HL-60 (cell line): ENCODE data around the gene TBX2.

Experiments used
- DNase-seq, 2 experiments: peaks; one replicate each; pipeline ENCODE4 v3.0.0-alpha.2; 2010 to 2020; ENCODE audit warnings: low read depth in 1 of 2, low spot score in 1 of 2
- H3K27ac ChIP-seq: fragments of 250-450 bp; sonication (Bioruptor Pico); replicated peaks from 2 replicates; pipeline ENCODE4 v1.5.1; 2020; ENCODE audit warnings: mild to moderate bottlenecking, moderate library complexity
- H3K27me3 ChIP-seq: fragments of 250-450 bp; sonication (Bioruptor Pico); 2 replicates; pipeline ENCODE4 v1.5.1; 2021; ENCODE audit warnings: mild to moderate bottlenecking, moderate library complexity; ENCODE audit not compliant: insufficient read depth, poor library complexity, severe bottlenecking
- H3K4me3 ChIP-seq: replicated peaks from 2 replicates; pipeline ENCODE4 v1.5.1; 2011; ENCODE audit warnings: mild to moderate bottlenecking, control low read depth, low read length; ENCODE audit not compliant: insufficient read depth
- CTCF ChIP-seq: IDR thresholded peaks from one replicate; pipeline ENCODE4 v1.5.1; 2011; ENCODE audit warnings: low read length, control low read depth, inconsistent platforms; ENCODE audit not compliant: insufficient read depth
- GABPA ChIP-seq: IDR thresholded peaks from 2 replicates; pipeline ENCODE4 v1.6.1; 2012; ENCODE audit warnings: low read depth
- POLR2AphosphoS5 ChIP-seq: IDR thresholded peaks from 2 replicates; pipeline ENCODE4 v1.6.1; 2012; ENCODE audit warnings: low read depth
- REST ChIP-seq: IDR thresholded peaks from 2 replicates; pipeline ENCODE4 v1.6.1; 2012; ENCODE audit warnings: low read depth; ENCODE audit not compliant: insufficient replicate concordance
- SPI1 ChIP-seq: IDR thresholded peaks from 2 replicates; pipeline ENCODE4 v1.6.1; 2012; ENCODE audit warnings: low read depth, mild to moderate bottlenecking, borderline replicate concordance

TBX2 gene

DNA sequence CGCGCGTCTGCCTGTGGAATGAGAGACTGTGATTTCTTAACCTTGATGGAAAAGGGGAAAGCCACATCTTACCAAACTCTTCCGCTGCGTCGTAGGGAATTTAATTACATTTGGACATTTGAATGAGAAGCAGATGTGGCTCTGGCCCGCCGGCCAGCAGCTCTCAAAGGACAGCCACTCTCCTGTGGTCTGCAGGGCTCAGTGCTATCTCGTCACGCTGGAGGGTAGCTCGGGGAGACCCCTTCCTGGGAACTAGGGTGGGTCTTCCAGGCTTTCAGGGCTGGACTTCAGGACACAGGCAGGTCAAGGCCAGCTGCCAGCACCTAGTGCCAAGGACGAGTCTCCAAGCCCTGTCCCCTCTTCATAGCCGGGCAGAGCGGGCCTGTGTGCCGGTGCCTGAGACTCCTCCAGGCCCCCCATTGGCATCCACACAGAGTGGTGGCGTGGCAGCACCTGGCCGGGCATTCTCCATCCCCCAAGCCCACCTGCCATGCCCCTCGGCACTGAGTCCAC, 15.9 kb upstream of the TBX2 start:
- Histone ChIP-seq H3K27ac (no peak overlapping the region), H3K27me3 (no peaks in the 10 kb centered on the region), H3K4me3 (no peak overlapping the region)
- no peak for DNase-seq
- TF ChIP-seq REST = no peak
- TF ChIP-seq GABPA = no peak
- no peak for TF ChIP-seq POLR2AphosphoS5
- no peak for TF ChIP-seq CTCF
- no peak for TF ChIP-seq SPI1

DNA sequence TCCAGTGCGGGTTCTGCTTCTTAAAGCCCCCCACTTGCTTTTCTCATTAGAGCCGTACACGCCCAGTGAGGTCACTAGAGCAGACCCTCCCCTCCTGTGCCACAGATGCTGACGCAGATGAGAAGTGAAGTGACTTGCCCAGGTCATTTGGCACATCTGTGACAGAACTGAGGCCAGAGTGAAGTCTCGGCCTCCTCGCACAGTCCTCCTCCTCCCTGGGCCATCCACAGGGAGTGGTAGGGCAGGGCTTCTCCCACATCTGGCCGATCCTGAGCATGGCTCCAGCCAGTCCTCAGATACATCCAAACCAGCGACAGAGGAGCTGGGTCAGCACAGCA, 15.3 kb upstream of the TBX2 start:
- no peaks in the 10 kb centered on the region for H3K27me3 ChIP-seq
- no peak overlapping the region for H3K27ac ChIP-seq
- no peak for TF ChIP-seq REST
- no peak for TF ChIP-seq SPI1
- TF ChIP-seq POLR2AphosphoS5 = no peak
- no peak for TF ChIP-seq CTCF
- no peak for TF ChIP-seq GABPA

GRCh38 chr17:61384692-61385576, 14.7 kb upstream of the TBX2 start:
- TF ChIP-seq GABPA = no peak
- TF ChIP-seq REST = no peak
- TF ChIP-seq CTCF = no peak
- TF ChIP-seq POLR2AphosphoS5 = no peak
- no peak for TF ChIP-seq SPI1
- DNase-seq = no peak
- Histone ChIP-seq H3K27me3 (no peaks in the 10 kb centered on the region), H3K27ac (no peak overlapping the region), H3K4me3 (no peak overlapping the region)

More for the DNA sequence above, 15.3 kb upstream of the TBX2 start:
- H3K4me3 ChIP-seq = no peak overlapping the region
- no peak for DNase-seq
